Measurements from ENCODE around the gene LSMEM2. TPM values are rescaled to one million over a fixed set of nuclear protein-coding genes. Genes with fewer than 3 reads are reported as not detected.

The LSMEM2 gene
- polyA plus RNA-seq, 1 donor (not counting 4 experiments of a cell fraction or from before 2014, with no cell fraction given) = not detected

DNA sequence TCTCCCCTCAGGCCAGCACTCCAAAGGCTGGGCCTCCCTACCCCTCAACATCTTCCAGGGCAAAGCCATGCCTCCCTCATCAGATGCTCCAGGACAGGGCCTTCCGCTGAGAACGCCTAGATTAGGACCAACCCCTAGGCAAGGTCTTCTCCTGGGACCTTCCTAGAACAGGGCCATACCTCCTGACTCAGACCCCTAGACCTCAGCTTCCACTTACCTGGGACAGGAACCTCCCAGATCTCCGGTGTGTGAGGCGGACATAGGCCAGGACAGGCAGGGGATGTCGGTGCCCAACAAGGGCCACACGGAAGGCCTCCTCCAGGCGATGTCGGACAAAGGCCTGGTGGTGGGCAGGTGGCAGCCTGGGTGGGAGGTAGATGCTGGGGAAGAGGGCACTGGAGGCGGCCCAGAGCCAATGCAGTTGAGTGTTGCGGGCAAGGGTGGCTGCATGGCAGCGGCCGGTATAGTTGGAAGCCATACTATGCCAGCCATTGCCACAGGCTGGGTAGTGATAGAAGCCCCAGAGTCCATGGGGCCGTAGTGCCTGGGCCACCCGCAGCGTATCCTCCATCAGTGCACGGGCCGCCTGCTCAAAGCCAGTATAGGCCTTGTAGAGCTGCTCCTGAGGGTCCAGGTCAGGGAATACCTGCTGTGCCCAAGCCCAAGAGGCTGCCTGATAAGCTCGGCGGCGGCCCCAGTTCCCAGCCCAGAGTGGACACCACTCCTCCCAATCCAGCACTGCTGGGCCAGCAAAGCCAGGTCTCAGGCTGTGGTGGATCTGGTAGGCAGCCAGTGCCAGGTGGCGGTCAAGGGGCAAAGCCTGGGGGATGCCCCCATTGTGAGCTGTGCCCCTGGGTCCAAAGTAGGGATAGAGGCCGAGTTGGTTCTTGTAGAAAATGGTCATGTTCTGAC lies 15.9 kb downstream of the LSMEM2 start:
- Histone ChIP-seq H3K9me3 (ENCODE audit: control insufficient read depth, low read depth, low read length) (no peaks in the 10 kb centered on the region), H3K36me3 (ENCODE audit: control insufficient read depth in 2 of 2, extremely low read depth in 1 of 2, insufficient read depth in 2 of 2, low read length in 2 of 2) (peaks cover 8 to 15% of the 10 kb centered on the region in 2 experiments), H3K4me1 (ENCODE audit: control insufficient read depth, extremely low read depth, insufficient read depth, low read length) (peaks cover 22% of the 10 kb centered on the region), H3K27ac (ENCODE audit: control insufficient read depth, insufficient read depth, low read length) (no peak overlapping the region), H3K4me2 (ENCODE audit: control insufficient read depth, extremely low read depth, insufficient read depth, low read depth, low read length) (no peak overlapping the region), H3K4me3 (ENCODE audit: control insufficient read depth in 2 of 3, extremely low read depth in 1 of 3, insufficient read depth in 2 of 3, low read depth in 1 of 3, low read length in 3 of 3) (no peak overlapping the region), H3K9me1 (ENCODE audit: control insufficient read depth, extremely low read depth, insufficient read depth, low read length) (peaks cover 3% of the 10 kb centered on the region), H4K20me1 (ENCODE audit: control insufficient read depth, extremely low read depth, insufficient read depth, low read length) (no peaks in the 10 kb centered on the region), H2AFZ (ENCODE audit: control insufficient read depth, low read length) (no peak overlapping the region), H3K79me2 (ENCODE audit: control insufficient read depth, insufficient read depth, low read length) (peaks cover 29% of the 10 kb centered on the region), H3K9ac (ENCODE audit: control insufficient read depth, extremely low read depth, insufficient read depth, low read length) (no peak overlapping the region), H3K27me3 (ENCODE audit: control insufficient read depth, extremely low read depth, insufficient read depth, low read length) (no peaks in the 10 kb centered on the region)
- dilution Hi-C loops (cut with MboI; ENCODE audit: extremely low pct_ligation_motif_present, low sequenced_read_pairs) = no loop called here
- FAIRE-seq = no peak
- TF ChIP-seq CTCF (optimal IDR thresholded peaks at IDR 0.05 in 1 of 3, IDR thresholded peaks at IDR 0.05 in 1 of 3, conservative IDR thresholded peaks at IDR 0.05 in 1 of 3; ENCODE audit: extremely low read depth in 1 of 3, insufficient read depth in 2 of 3, low read length in 3 of 3) (no peak), EZH2 (IDR thresholded peaks at IDR 0.05; ENCODE audit: low read length) (no peak)
- DNase-seq (ENCODE audit: low read depth, low spot score) = no peak

GRCh38 chr3:50295553-50296431 lies 16.9 kb downstream of the LSMEM2 start:
- TF ChIP-seq CTCF (optimal IDR thresholded peaks at IDR 0.05 in 1 of 3, IDR thresholded peaks at IDR 0.05 in 1 of 3, conservative IDR thresholded peaks at IDR 0.05 in 1 of 3; ENCODE audit: extremely low read depth in 1 of 3, insufficient read depth in 2 of 3, low read length in 3 of 3) (no peak), EZH2 (IDR thresholded peaks at IDR 0.05; ENCODE audit: low read length) (no peak)
- Histone ChIP-seq H2AFZ (ENCODE audit: control insufficient read depth, low read length) (no peak overlapping the region), H3K36me3 (ENCODE audit: control insufficient read depth in 2 of 2, extremely low read depth in 1 of 2, insufficient read depth in 2 of 2, low read length in 2 of 2) (peaks cover 0 to 4% of the 10 kb centered on the region in 2 experiments), H4K20me1 (ENCODE audit: control insufficient read depth, extremely low read depth, insufficient read depth, low read length) (no peaks in the 10 kb centered on the region), H3K9me1 (ENCODE audit: control insufficient read depth, extremely low read depth, insufficient read depth, low read length) (peaks cover 3% of the 10 kb centered on the region), H3K27ac (ENCODE audit: control insufficient read depth, insufficient read depth, low read length) (no peak overlapping the region), H3K4me2 (ENCODE audit: control insufficient read depth, extremely low read depth, insufficient read depth, low read depth, low read length) (no peak overlapping the region), H3K9ac (ENCODE audit: control insufficient read depth, extremely low read depth, insufficient read depth, low read length) (no peak overlapping the region), H3K79me2 (ENCODE audit: control insufficient read depth, insufficient read depth, low read length) (peaks cover 18% of the 10 kb centered on the region), H3K27me3 (ENCODE audit: control insufficient read depth, extremely low read depth, insufficient read depth, low read length) (no peaks in the 10 kb centered on the region), H3K4me3 (ENCODE audit: control insufficient read depth in 2 of 3, extremely low read depth in 1 of 3, insufficient read depth in 2 of 3, low read depth in 1 of 3, low read length in 3 of 3) (no peak overlapping the region), H3K4me1 (ENCODE audit: control insufficient read depth, extremely low read depth, insufficient read depth, low read length) (peaks cover 30% of the 10 kb centered on the region), H3K9me3 (ENCODE audit: control insufficient read depth, low read depth, low read length) (no peaks in the 10 kb centered on the region)
- dilution Hi-C loops (cut with MboI; ENCODE audit: extremely low pct_ligation_motif_present, low sequenced_read_pairs) = no loop called here
- DNase-seq (ENCODE audit: low read depth, low spot score) = no peak
- no peak for FAIRE-seq

Data from keratinocyte (primary cell).